Vagina (tissue), 2 donors: ENCODE results near the gene UBXN7. TPM values are rescaled to one million over a fixed set of nuclear protein-coding genes. Genes with fewer than 3 reads are reported as not detected.
"Not testable (repeated sequence)": the region's sequence is repeated elsewhere in the genome, so short reads cannot be mapped to it uniquely, and the experiment has no call there.

Experiments
- DNase-seq, 2 donors: peaks; one replicate each; pipeline ENCODE4 v3.0.0-alpha.2; 2017; ENCODE audit errors: extremely low spot score in 2 of 2
- H3K27ac ChIP-seq: fragments of 200-600 bp; sonication (generic); one replicate; pipeline ENCODE4 v1.5.1; 2019
- H3K27me3 ChIP-seq: fragments of 200-600 bp; sonication (generic); one replicate; pipeline ENCODE4 v1.5.1; 2019
- H3K36me3 ChIP-seq, 2 donors: fragments of 200-600 bp; sonication (generic); one replicate each; pipeline ENCODE4 v1.5.1; 2017 to 2019
- H3K4me1 ChIP-seq: fragments of 200-600 bp; sonication (generic); one replicate; pipeline ENCODE4 v1.5.1; 2019
- H3K4me3 ChIP-seq, 2 donors: fragments of 200-600 bp; sonication (generic); 1 replicate in 1 of 2; 2 replicates in 1 of 2; pipeline ENCODE4 v1.5.1; 2016 to 2019
- H3K9me3 ChIP-seq: fragments of 200-600 bp; sonication (generic); one replicate; pipeline ENCODE4 v1.5.1; 2019
- CTCF ChIP-seq, 3 experiments: fragments of 450-650 bp in 2 of 3; fragments of 200-600 bp in 1 of 3; sonication (generic) in 1 of 3; IDR thresholded peaks; one replicate each; pipeline ENCODE4 v1.5.1; 2017 to 2019; ENCODE audit warnings: antibody characterized with exemption in 3 of 3, mild to moderate bottlenecking in 2 of 3, moderate library complexity in 2 of 3
- POLR2A ChIP-seq, 2 donors: fragments of 450-650 bp; IDR thresholded peaks; one replicate each; pipeline ENCODE4 v1.6.1; 2017; ENCODE audit warnings: antibody characterized with exemption in 2 of 2, mild to moderate bottlenecking in 2 of 2, moderate library complexity in 2 of 2
- POLR2AphosphoS5 ChIP-seq, 2 donors: sonication (generic); formaldehyde crosslinking; IDR thresholded peaks; one replicate each; pipeline ENCODE4 v1.9.0; 2017; ENCODE audit warnings: antibody characterized with exemption in 2 of 2, mild to moderate bottlenecking in 2 of 2, low read depth in 1 of 2; ENCODE audit not compliant: insufficient read depth in 1 of 2
- intact Hi-C: fragments of 100-400 bp; cut with DNase I; formaldehyde crosslinking; loops from one replicate; pipeline ENCODE4 v1.15.1; 2023
- small RNA-seq: library from RNA; depleted of rRNA; stranded (forward); fragments of <200 nt; gene quantifications from one replicate; pipeline ENCODE3, GENCODE V24; 2016
- total RNA-seq: library from RNA; depleted of rRNA; stranded (reverse); fragments of >200 nt; gene quantifications from one replicate; pipeline ENCODE4 v1.2.3, GENCODE V29; 2016

UBXN7 gene
- total RNA-seq, 1 donor from 2014 or later: 29.5 TPM

- DNase-seq: no peak
- intact Hi-C loops: no loop called here
- TF ChIP-seq POLR2A (IDR thresholded peaks at IDR 0.05) (no peak), POLR2AphosphoS5 (IDR thresholded peaks at IDR 0.05; ENCODE audit: insufficient read depth in 1 of 2, low read depth in 1 of 2) (no peak)
- H3K4me1 ChIP-seq: no peaks in the 10 kb centered on the region
- H3K27ac ChIP-seq: no peak overlapping the region
- no peaks in the 10 kb centered on the region for H3K9me3 ChIP-seq
- no peaks in the 10 kb centered on the region for H3K36me3 ChIP-seq
- H3K27me3 ChIP-seq: no peaks in the 10 kb centered on the region
- H3K4me3 ChIP-seq: no peak overlapping the region
These were observed 116.4 kb downstream of the UBXN7 start for GRCh38 chr3:196315821-196316220.

GRCh38 chr3:196314597-196314996, 117.6 kb downstream of the UBXN7 start:
- no peak overlapping the region for H3K4me3 ChIP-seq
- TF ChIP-seq CTCF (IDR thresholded peaks at IDR 0.05) (no peak), POLR2AphosphoS5 (IDR thresholded peaks at IDR 0.05; ENCODE audit: insufficient read depth in 1 of 2, low read depth in 1 of 2) (no peak), POLR2A (IDR thresholded peaks at IDR 0.05) (no peak)
- no peaks in the 10 kb centered on the region for H3K36me3 ChIP-seq
- H3K4me1 ChIP-seq: no peaks in the 10 kb centered on the region
- no peak overlapping the region for H3K27ac ChIP-seq
- DNase-seq: no peak
- H3K27me3 ChIP-seq: no peaks in the 10 kb centered on the region
- no peaks in the 10 kb centered on the region for H3K9me3 ChIP-seq
- intact Hi-C loops: no loop called here

- DNase-seq, H3K4me1 ChIP-seq, intact Hi-C loops, H3K27ac ChIP-seq, H3K27me3 ChIP-seq, H3K36me3 ChIP-seq, H3K4me3 ChIP-seq, H3K9me3 ChIP-seq: not testable (repeated sequence)
These were observed 118.1 kb downstream of the UBXN7 start for GRCh38 chr3:196314086-196314485.

- H3K4me1 ChIP-seq, DNase-seq, H3K27ac ChIP-seq, intact Hi-C loops, H3K4me3 ChIP-seq, H3K9me3 ChIP-seq, H3K36me3 ChIP-seq, H3K27me3 ChIP-seq: not testable (repeated sequence)
These were observed 129.3 kb downstream of the UBXN7 start for GRCh38 chr3:196302960-196303359.

GRCh38 chr3:196302551-196302950, 129.7 kb downstream of the UBXN7 start:
- H3K27ac ChIP-seq, H3K4me3 ChIP-seq, H3K4me1 ChIP-seq, H3K36me3 ChIP-seq, H3K27me3 ChIP-seq, H3K9me3 ChIP-seq, DNase-seq, intact Hi-C loops: not testable (repeated sequence)

GRCh38 chr3:196298521-196298920, 133.7 kb downstream of the UBXN7 start:
- no peaks in the 10 kb centered on the region for H3K9me3 ChIP-seq
- H3K4me1 ChIP-seq: no peaks in the 10 kb centered on the region
- intact Hi-C loops: no loop called here
- TF ChIP-seq POLR2AphosphoS5 (IDR thresholded peaks at IDR 0.05; ENCODE audit: insufficient read depth in 1 of 2, low read depth in 1 of 2): no peak
- TF ChIP-seq POLR2A (IDR thresholded peaks at IDR 0.05): no peak
- no peak for TF ChIP-seq CTCF (IDR thresholded peaks at IDR 0.05)
- H3K36me3 ChIP-seq: no peaks in the 10 kb centered on the region
- no peak overlapping the region for H3K27ac ChIP-seq
- no peak for DNase-seq
- no peaks in the 10 kb centered on the region for H3K27me3 ChIP-seq
- H3K4me3 ChIP-seq: no peak overlapping the region

Small RNA genes lying within 50 kb of the gene (small RNA-seq; reads per million reads assigned to genes)
- gene AC069257.2: not detected
- gene AC083822.1: not detected
- not detected for gene AC117490.1
- not detected for gene RN7SL434P
- not detected for gene RN7SL738P
- not detected for gene RNU6-1279P
- gene RNU6-910P: not detected

Other genes starting within 250 kb of the UBXN7 start
- not detected for gene ZDHHC19, start 221.0 kb downstream of the UBXN7 start, total RNA-seq
- gene SLC51A, start 215.9 kb downstream of the UBXN7 start, total RNA-seq: 1.2 TPM
- gene PCYT1A, start 144.7 kb downstream of the UBXN7 start, total RNA-seq: 55.7 TPM
- 2.9 TPM for gene DYNLT2B, start 114.2 kb downstream of the UBXN7 start, total RNA-seq
- gene TM4SF19, start 94.0 kb downstream of the UBXN7 start, total RNA-seq: not detected
- gene RNF168, start 71.3 kb upstream of the UBXN7 start, total RNA-seq: 26.0 TPM
- not detected for gene SMCO1, start 82.9 kb upstream of the UBXN7 start, total RNA-seq
- gene WDR53, start 136.1 kb upstream of the UBXN7 start, total RNA-seq: 13.5 TPM
- 6.6 TPM for gene FBXO45, start 136.2 kb upstream of the UBXN7 start, total RNA-seq
- gene NRROS, start 207.3 kb upstream of the UBXN7 start, total RNA-seq: 5.4 TPM